GM10248 (cell line): ENCODE measurements around the gene PLCB4.

ENCODE experiments used
- CTCF ChIA-PET: fragments of 300-600 bp; sonication (Branson Sonifier 250); formaldehyde crosslinking; extraction: SDS; loops from one replicate; lab custom pipeline; 2021; ENCODE audit warnings: antibody characterized with exemption; lab: Yijun Ruan, JAX
- POLR2A ChIA-PET: fragments of 350-650 bp; sonication (Branson Sonifier 250); formaldehyde crosslinking; extraction: SDS; loops from one replicate; lab custom pipeline; 2020; ENCODE audit warnings: antibody characterized with exemption; lab: Yijun Ruan, JAX
- DNase-seq: peaks from one replicate; pipeline ENCODE4 v3.0.0; 2012; ENCODE audit errors: extremely low spot score
- TF ChIP-seq, protein P1 (sequence below): IDR thresholded peaks from 2 replicates; pipeline ENCODE4 v1.5.1; 2012; ENCODE audit warnings: mild to moderate bottlenecking, low read depth; ENCODE audit errors: extremely low read depth, missing control alignments, control extremely low read depth

Gene PLCB4

DNA sequence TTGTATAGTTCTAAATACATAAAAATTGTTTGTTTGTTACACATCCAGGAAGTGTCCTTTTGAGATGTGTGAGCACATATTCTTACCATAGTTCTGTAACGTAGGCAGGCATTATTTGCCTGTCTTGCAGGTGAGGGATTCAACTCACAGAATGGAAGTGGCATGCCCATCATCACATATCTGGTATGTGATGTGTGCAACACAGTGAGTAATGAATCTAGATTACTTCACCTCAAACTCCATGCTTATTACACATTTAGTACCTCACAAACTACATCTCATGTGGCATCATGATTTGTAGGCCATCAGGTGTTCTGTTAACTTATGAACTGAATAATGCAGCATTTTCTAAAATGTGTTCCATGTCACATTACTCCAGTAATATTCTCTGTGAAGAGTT, 181.6 kb downstream of the PLCB4 start:
- TF ChIP-seq, protein P1, sequence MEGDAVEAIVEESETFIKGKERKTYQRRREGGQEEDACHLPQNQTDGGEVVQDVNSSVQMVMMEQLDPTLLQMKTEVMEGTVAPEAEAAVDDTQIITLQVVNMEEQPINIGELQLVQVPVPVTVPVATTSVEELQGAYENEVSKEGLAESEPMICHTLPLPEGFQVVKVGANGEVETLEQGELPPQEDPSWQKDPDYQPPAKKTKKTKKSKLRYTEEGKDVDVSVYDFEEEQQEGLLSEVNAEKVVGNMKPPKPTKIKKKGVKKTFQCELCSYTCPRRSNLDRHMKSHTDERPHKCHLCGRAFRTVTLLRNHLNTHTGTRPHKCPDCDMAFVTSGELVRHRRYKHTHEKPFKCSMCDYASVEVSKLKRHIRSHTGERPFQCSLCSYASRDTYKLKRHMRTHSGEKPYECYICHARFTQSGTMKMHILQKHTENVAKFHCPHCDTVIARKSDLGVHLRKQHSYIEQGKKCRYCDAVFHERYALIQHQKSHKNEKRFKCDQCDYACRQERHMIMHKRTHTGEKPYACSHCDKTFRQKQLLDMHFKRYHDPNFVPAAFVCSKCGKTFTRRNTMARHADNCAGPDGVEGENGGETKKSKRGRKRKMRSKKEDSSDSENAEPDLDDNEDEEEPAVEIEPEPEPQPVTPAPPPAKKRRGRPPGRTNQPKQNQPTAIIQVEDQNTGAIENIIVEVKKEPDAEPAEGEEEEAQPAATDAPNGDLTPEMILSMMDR = no peak
- CTCF ChIA-PET = no interaction called here
- DNase-seq = no peak
- POLR2A ChIA-PET = no interaction called here

DNA sequence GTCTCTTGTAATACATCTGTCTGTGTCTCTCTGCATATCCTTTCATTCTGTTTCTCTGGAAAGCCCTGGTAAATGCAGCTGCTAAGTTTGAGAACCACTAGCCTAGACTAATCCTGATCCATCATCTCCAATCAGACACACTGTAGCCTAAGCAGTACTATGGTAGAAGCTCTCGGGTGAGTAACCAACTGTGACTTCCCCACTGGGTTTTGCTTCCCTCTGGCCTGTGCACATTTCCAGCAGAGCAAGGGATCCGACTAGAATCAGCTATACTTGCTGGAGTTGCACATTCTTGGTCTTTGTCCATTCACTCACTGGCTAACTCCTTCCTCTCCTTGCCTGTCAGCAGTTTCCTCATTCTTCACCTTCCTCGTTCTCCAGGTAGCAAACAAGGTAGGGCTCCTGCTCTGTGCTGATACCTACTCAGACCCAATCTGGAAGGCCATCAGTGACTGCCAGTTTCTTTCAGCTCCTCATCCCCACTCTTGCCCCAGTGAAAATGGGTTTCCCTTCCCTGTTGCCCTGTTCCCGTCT, 184.2 kb downstream of the PLCB4 start:
- no peak for DNase-seq
- POLR2A ChIA-PET = no interaction called here
- CTCF ChIA-PET = interaction anchor here (0.9 to 2.9 kb wide), 4 partner anchors 9 to 43 kb away, joined by 3 to 10 read pairs (median 3); no protein-coding TSS in a partner anchor
- TF ChIP-seq, protein P1 = no peak

DNA sequence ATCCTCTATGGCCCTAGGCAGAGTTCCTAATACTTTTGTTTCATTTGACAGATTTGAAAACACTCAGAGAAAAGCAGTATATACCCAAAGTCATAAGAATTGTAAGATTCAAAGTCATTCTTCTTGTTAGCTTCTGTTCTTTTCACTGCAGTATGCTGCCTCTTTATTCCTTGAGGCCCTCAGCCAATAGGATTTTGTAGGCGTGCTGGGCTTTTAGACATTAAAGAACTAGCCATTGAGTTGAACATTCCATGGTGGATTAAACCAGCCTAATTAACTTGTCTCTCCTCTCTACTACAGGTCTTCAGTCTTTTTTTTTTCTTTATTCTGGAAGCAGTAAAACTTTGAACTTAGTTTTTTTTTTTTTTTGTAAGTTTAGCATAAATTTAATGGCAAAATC, 186.3 kb downstream of the PLCB4 start:
- TF ChIP-seq, protein P1 = no peak
- CTCF ChIA-PET = no interaction called here

DNA sequence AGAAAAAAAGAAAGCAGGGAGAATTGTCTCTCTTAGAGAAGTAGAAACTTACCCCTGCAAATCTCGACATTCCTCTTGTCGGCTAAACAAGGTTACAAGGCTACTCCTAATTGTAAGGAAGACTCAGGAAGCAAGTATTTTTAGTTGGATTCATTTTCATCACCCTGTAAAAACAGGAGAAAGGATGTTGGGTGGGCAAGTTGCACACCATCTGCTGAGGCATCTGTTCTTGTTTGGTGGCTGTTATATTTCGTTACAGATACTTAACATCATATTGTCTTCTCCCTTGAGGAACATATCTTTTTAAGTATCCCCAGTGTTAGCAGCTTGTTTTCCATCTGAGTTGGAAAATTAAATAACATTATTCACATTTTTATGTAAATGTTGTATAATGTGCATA, 187.5 kb downstream of the PLCB4 start:
- POLR2A ChIA-PET = no interaction called here
- no peak for DNase-seq
- TF ChIP-seq, protein P1 = no peak
- CTCF ChIA-PET = no interaction called here

More for the DNA sequence above, 186.3 kb downstream of the PLCB4 start:
- no peak for DNase-seq
- POLR2A ChIA-PET = no interaction called here

DNA sequence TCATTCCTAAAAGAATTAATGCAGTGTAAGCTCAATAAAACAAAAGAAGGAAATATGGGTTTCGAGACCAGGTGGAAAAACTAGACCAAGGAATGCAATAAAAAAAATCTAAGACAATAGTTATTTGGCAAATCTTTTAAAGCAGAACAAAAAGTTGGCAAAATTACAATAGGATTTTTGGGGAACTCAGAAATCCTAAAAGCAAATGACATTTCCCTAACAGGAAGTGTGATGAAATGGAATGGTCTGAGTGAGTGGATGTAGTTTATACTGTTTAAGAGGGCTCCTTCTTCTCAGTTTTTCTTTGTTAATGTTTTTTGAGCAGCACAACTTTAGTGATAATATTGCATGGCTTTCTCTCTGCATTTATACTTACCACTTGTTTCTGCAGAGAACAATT, 190.0 kb downstream of the PLCB4 start:
- POLR2A ChIA-PET = no interaction called here
- CTCF ChIA-PET = no interaction called here
- no peak for DNase-seq
- TF ChIP-seq, protein P1 = no peak

DNA sequence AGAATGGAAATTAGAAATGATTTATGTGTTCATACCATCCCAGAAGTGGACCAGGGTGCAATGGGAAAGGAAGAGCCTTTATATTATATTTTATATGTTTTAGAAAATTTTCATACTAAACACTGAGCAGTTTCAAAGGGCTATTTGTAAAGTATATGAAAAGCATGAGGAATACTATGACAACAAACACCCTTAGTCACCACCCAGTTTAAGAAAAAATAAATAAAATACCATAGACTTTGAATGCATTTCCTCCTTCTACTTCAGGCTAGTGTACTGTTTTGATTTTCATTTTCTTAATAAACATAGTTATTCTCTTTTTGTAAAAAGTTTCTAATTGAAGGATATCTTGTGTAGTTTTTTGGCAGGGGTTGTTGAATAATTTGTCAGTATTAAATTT, 191.1 kb downstream of the PLCB4 start:
- TF ChIP-seq, protein P1 = no peak
- ChIA-PET POLR2A (no interaction called here), CTCF (no interaction called here)
- DNase-seq = no peak
